H1 (cell line): Measurements from ENCODE around the gene SSTR5. TPM values are rescaled to one million over a fixed set of nuclear protein-coding genes. Genes with fewer than 3 reads are reported as not detected.

Source experiments
- CTCF ChIA-PET: fragments of 300-600 bp; sonication (Branson Sonifier 250); formaldehyde crosslinking; loops from one replicate; lab custom pipeline; 2021; ENCODE audit not compliant: partially characterized antibody; lab: Charles Lee
- POLR2A ChIA-PET: fragments of 300-600 bp; sonication (Branson Sonifier 250); formaldehyde crosslinking; loops from one replicate; lab custom pipeline; 2021; ENCODE audit warnings: inconsistent platforms; ENCODE audit not compliant: partially characterized antibody; lab: Charles Lee
- DNase-seq, 2 experiments: peaks; one replicate each; pipeline versions ENCODE4 v3.0.0 to v3.0.0-alpha.2; 2010 to 2022; ENCODE audit warnings: low spot score in 2 of 2, low read depth in 1 of 2, mixed read lengths in 1 of 2
- FAIRE-seq: peaks from 2 replicates; lab custom pipeline; 2011; peaks lifted over from hg19 to GRCh38; lab: Jason Lieb, UNC
- H2AFZ ChIP-seq: 2 replicates; pipeline ENCODE4 v1.8.1; 2012; ENCODE audit warnings: low read length, inconsistent platforms
- H2AK5ac ChIP-seq: 2 replicates; pipeline ENCODE4 v1.6.1; 2013; ENCODE audit warnings: low read depth, low read length
- H2BK120ac ChIP-seq: replicated peaks from 2 replicates; pipeline ENCODE3; 2013; ENCODE audit warnings: low read depth, low read length, inconsistent platforms
- H2BK12ac ChIP-seq: 2 replicates; pipeline ENCODE4 v1.6.1; 2013; ENCODE audit warnings: low read depth, low read length
- H2BK15ac ChIP-seq: 2 replicates; pipeline ENCODE4 v1.6.1; 2013; ENCODE audit warnings: low read length
- H2BK20ac ChIP-seq: 2 replicates; pipeline ENCODE4 v1.6.1; 2013; ENCODE audit warnings: low read length
- H2BK5ac ChIP-seq: 2 replicates; pipeline ENCODE4 v1.6.1; 2013; ENCODE audit warnings: low read depth, low read length
- H3K14ac ChIP-seq: 2 replicates; pipeline ENCODE4 v1.6.1; 2013; ENCODE audit warnings: inconsistent platforms; ENCODE audit not compliant: insufficient read length
- H3K18ac ChIP-seq: 2 replicates; pipeline ENCODE4 v1.6.1; 2013; ENCODE audit warnings: low read length; ENCODE audit errors: extremely low read depth
- H3K23ac ChIP-seq: 2 replicates; pipeline ENCODE4 v1.6.1; 2013; ENCODE audit warnings: inconsistent platforms; ENCODE audit not compliant: insufficient read length
- H3K23me2 ChIP-seq: 2 replicates; pipeline ENCODE4 v1.6.1; 2013; ENCODE audit warnings: low read depth, low read length
- H3K27ac ChIP-seq: 2 replicates; pipeline ENCODE4 v1.6.1; 2011; ENCODE audit warnings: low read depth, low read length, inconsistent platforms
- H3K27me3 ChIP-seq, 4 experiments: replicated peaks in 1 of 4; 1 replicate in 1 of 4; 2 replicates in 3 of 4; pipeline versions ENCODE4 v1.6.1 to v1.8.1; 2011 to 2013; ENCODE audit warnings: low read length in 3 of 4, mild to moderate bottlenecking in 3 of 4, inconsistent platforms in 2 of 4, mixed read lengths in 2 of 4, moderate library complexity in 1 of 4; ENCODE audit not compliant: control insufficient read depth in 3 of 4, insufficient read depth in 3 of 4; ENCODE audit errors: extremely low read depth in 1 of 4
- H3K36me3 ChIP-seq, 4 experiments: 2 replicates each; pipeline versions ENCODE4 v1.6.1 to v1.8.1; 2011 to 2013; ENCODE audit warnings: mild to moderate bottlenecking in 4 of 4, low read length in 3 of 4, moderate library complexity in 2 of 4, control low read depth in 1 of 4, inconsistent platforms in 1 of 4; ENCODE audit not compliant: insufficient read depth in 4 of 4, control insufficient read depth in 2 of 4
- H3K4ac ChIP-seq: replicated peaks from 2 replicates; pipeline ENCODE3; 2013; ENCODE audit warnings: low read length, low read depth, mixed read lengths, inconsistent platforms; ENCODE audit not compliant: insufficient read length
- H3K4me1 ChIP-seq, 4 experiments: replicated peaks in 1 of 4; 1 replicate in 1 of 4; 2 replicates in 3 of 4; pipeline versions ENCODE4 v1.6.1 to v1.8.1; 2011 to 2013; ENCODE audit warnings: low read length in 3 of 4, inconsistent platforms in 2 of 4, mixed read lengths in 1 of 4; ENCODE audit not compliant: insufficient read depth in 4 of 4, control insufficient read depth in 3 of 4
- H3K4me2 ChIP-seq, 2 experiments: 2 replicates each; pipeline versions ENCODE4 v1.6.1 to v1.8.1; 2011 to 2013; ENCODE audit warnings: low read depth in 2 of 2, low read length in 2 of 2, control low read depth in 1 of 2, inconsistent platforms in 1 of 2, mild to moderate bottlenecking in 1 of 2; ENCODE audit not compliant: insufficient read depth in 1 of 2
- H3K4me3 ChIP-seq, 4 experiments: fragments of 200-600, 300-600 bp in 1 of 4; sonication (generic), shearing (Covaris generic), sonication (Bioruptor Twin) in 1 of 4; 2 replicates each; pipeline versions ENCODE4 v1.5.1 to v1.8.1; 2011 to 2016; ENCODE audit warnings: low read length in 4 of 4, low read depth in 3 of 4, control low read depth in 2 of 4, inconsistent platforms in 2 of 4, mild to moderate bottlenecking in 2 of 4, mixed read lengths in 1 of 4, moderate library complexity in 1 of 4; ENCODE audit not compliant: insufficient read depth in 2 of 4; ENCODE audit errors: extremely low read depth in 1 of 4
- H3K56ac ChIP-seq: replicated peaks from 2 replicates; pipeline ENCODE3; 2013; ENCODE audit warnings: low read depth, mild to moderate bottlenecking, mixed read lengths, low read length, inconsistent platforms; ENCODE audit not compliant: insufficient read length
- H3K79me1 ChIP-seq: 2 replicates; pipeline ENCODE4 v1.6.1; 2013; ENCODE audit warnings: low read depth, low read length, control low read depth
- H3K79me2 ChIP-seq, 2 experiments: 2 replicates each; pipeline versions ENCODE4 v1.6.1 to v1.8.1; 2012 to 2013; ENCODE audit warnings: low read length in 2 of 2, mild to moderate bottlenecking in 2 of 2, inconsistent platforms in 1 of 2; ENCODE audit not compliant: insufficient read depth in 2 of 2, control insufficient read depth in 1 of 2
- H3K9ac ChIP-seq, 4 experiments: replicated peaks in 1 of 4; 1 replicate in 1 of 4; 2 replicates in 3 of 4; pipeline versions ENCODE4 v1.6.1 to v1.8.1; 2011 to 2013; ENCODE audit warnings: low read depth in 3 of 4, low read length in 3 of 4, control low read depth in 2 of 4, mild to moderate bottlenecking in 2 of 4, moderate library complexity in 2 of 4, inconsistent platforms in 1 of 4; ENCODE audit errors: extremely low read depth in 1 of 4
- H3K9me3 ChIP-seq, 2 experiments: 2 replicates each; pipeline versions ENCODE4 v1.6.1 to v1.8.1; 2012 to 2013; ENCODE audit warnings: mild to moderate bottlenecking in 2 of 2, moderate library complexity in 2 of 2, control low read depth in 1 of 2, inconsistent platforms in 1 of 2, low read depth in 1 of 2, low read length in 1 of 2, mixed read lengths in 1 of 2; ENCODE audit not compliant: insufficient read depth in 2 of 2
- H4K20me1 ChIP-seq, 2 experiments: replicated peaks in 1 of 2; 2 replicates each; pipeline versions ENCODE3 to v1.8.1; 2011 to 2013; ENCODE audit warnings: inconsistent platforms in 2 of 2, low read length in 2 of 2, mild to moderate bottlenecking in 1 of 2; ENCODE audit not compliant: insufficient read depth in 2 of 2, control insufficient read depth in 1 of 2
- H4K5ac ChIP-seq: 2 replicates; pipeline ENCODE4 v1.6.1; 2013; ENCODE audit warnings: low read length, low read depth, mixed read lengths, inconsistent platforms; ENCODE audit not compliant: insufficient read length
- H4K8ac ChIP-seq: 2 replicates; pipeline ENCODE4 v1.8.0; 2013; ENCODE audit warnings: mild to moderate bottlenecking, moderate library complexity, low read length, inconsistent platforms; ENCODE audit not compliant: insufficient read depth; ENCODE audit errors: extremely low read depth
- H4K91ac ChIP-seq: replicated peaks from 2 replicates; pipeline ENCODE3; 2013; ENCODE audit warnings: low read length, mixed read lengths, inconsistent platforms; ENCODE audit not compliant: insufficient read length
- ATF3 ChIP-seq: IDR thresholded peaks from 2 replicates; pipeline ENCODE4 v1.6.1; 2011; ENCODE audit warnings: low read depth, mild to moderate bottlenecking, low read length; ENCODE audit not compliant: insufficient read depth
- CEBPB ChIP-seq: IDR thresholded peaks from 2 replicates; pipeline ENCODE4 v1.6.1; 2012; ENCODE audit warnings: low read depth, low read length
- GTF2F1 ChIP-seq: IDR thresholded peaks from 2 replicates; pipeline ENCODE4 v1.6.1; 2012; ENCODE audit warnings: low read depth, low read length, improper control_type of control experiment, borderline replicate concordance
- KDM4A ChIP-seq: IDR thresholded peaks from one replicate; pipeline ENCODE4 v1.7.1; 2012; ENCODE audit warnings: low read depth, mild to moderate bottlenecking, moderate library complexity, low read length, inconsistent platforms; ENCODE audit not compliant: severe bottlenecking
- NRF1 ChIP-seq: IDR thresholded peaks from 2 replicates; pipeline ENCODE4 v1.6.1; 2011; ENCODE audit warnings: mild to moderate bottlenecking, low read depth, low read length, improper control_type of control experiment
- RNF2 ChIP-seq: fragments of 200-900, 300-1000 bp; sonication (generic); IDR thresholded peaks from 2 replicates; pipeline ENCODE4 v1.7.1; 2016; ENCODE audit warnings: borderline replicate concordance, low read depth, mild to moderate bottlenecking, antibody characterized with exemption, low read length; ENCODE audit not compliant: poor library complexity, severe bottlenecking; ENCODE audit errors: missing control alignments
- WGBS, 2 experiments: shearing (Covaris generic) in 1 of 2; methylation state at CpG; one replicate each; pipeline versions ENCODE4 v1.1.6 to v1.1.7; 2013 to 2015; ENCODE audit warnings: low lambda C conversion rate in 2 of 2, mixed read lengths in 2 of 2, inconsistent platforms in 1 of 2, low coverage in 1 of 2, missing lambda C conversion rate in 1 of 2; ENCODE audit not compliant: insufficient replicate concordance in 2 of 2, insufficient coverage in 1 of 2, insufficient read length in 1 of 2; ENCODE audit errors: extremely low coverage in 1 of 2, missing lambda C conversion rate in 1 of 2; 5-methylcytosine and 5-hydroxymethylcytosine counted together
- polyA plus RNA-seq, 7 experiments: library from polyadenylated mRNA; depleted of rRNA in 3 of 7; stranded (reverse) in 5 of 7; unstranded in 2 of 7; fragments of >200 nt in 5 of 7; fragments of 200-250 nt in 2 of 7; gene quantifications; 1 replicate in 5 of 7; 2 replicates in 1 of 7; 4 replicates in 1 of 7; pipeline versions ENCODE4 v1.2.1 to v1.2.3, GENCODE V29; 2011 to 2013; ENCODE audit warnings: missing spikeins in 2 of 7, mixed read lengths in 2 of 7
- total RNA-seq: library from RNA; stranded (reverse); fragmentation: NEBNext Ultra II Directional; extraction: Animal tissue kit (Norgen Biotek cat#: 25700); gene quantifications from 2 replicates; pipeline ENCODE4 v1.2.1, GENCODE V29; 2021

Gene SSTR5
- total and polyA plus RNA-seq, 2 of the 8 experiments (the other 6 are each of a cell fraction or from before 2014, with no cell fraction given) = 0.56 to 0.60 TPM

DNA sequence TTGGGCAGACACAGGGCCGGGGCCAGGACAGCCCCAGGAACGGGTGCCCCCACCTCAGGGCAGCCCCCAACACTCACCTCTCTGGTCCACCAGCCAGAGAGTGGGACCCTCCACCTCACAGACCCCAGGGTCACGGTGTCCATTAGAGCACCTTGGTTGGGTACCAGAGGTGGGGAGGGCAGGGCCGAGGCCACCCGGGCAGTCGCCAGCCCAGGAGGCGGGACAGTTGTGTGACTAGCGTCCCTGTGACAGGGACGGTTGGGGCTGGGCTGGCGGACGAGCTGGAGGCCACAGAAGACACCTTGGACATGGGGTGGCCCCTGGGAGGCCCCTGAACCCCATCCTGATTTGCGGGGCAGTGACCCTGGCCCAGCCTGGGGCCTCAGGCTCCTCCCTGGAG is 35.2 kb downstream of the SSTR5 start:
- H4K91ac ChIP-seq = no peak overlapping the region
- FAIRE-seq (no peak), DNase-seq (no peak)
- no peaks in the 10 kb centered on the region for H3K79me1 ChIP-seq
- no peak overlapping the region for H3K56ac ChIP-seq
- H2BK15ac ChIP-seq = no peak overlapping the region
- no peak overlapping the region for H3K4ac ChIP-seq
- H3K23me2 ChIP-seq = peaks cover 4% of the 10 kb centered on the region; the same call in 1 of the 2 replicates
- H2BK20ac ChIP-seq = no peak overlapping the region
- no peak overlapping the region for H3K23ac ChIP-seq
- no peak overlapping the region for H2AFZ ChIP-seq
- H4K20me1 ChIP-seq = peaks cover 0 to 2% of the 10 kb centered on the region in 2 experiments
- H4K5ac ChIP-seq = no peak overlapping the region
- no peak overlapping the region for H3K4me2 ChIP-seq
- no peak overlapping the region for H3K4me3 ChIP-seq
- peaks cover 0 to 12% (median 5%) of the 10 kb centered on the region in 4 experiments; a peak in 5 of 7 replicates for H3K27me3 ChIP-seq
- no peak overlapping the region for H3K14ac ChIP-seq
- no peak overlapping the region for H3K27ac ChIP-seq
- ChIA-PET CTCF (interaction anchor here (1.0 to 2.6 kb wide), 7 partner anchors 52 to 104 kb away, joined by 3 to 12 read pairs (median 4); no protein-coding TSS in a partner anchor), POLR2A (no interaction called here)
- H3K18ac ChIP-seq = no peak overlapping the region
- H2BK120ac ChIP-seq = no peak overlapping the region
- 98% methylated on average over 10 of the region's 12 CpGs; no CpG with 5 or more reads in 1 of the 2 experiments for WGBS, 2 experiments
- no peaks in the 10 kb centered on the region for H3K79me2 ChIP-seq
- H4K8ac ChIP-seq = no peak overlapping the region
- no peak overlapping the region for H2BK5ac ChIP-seq
- no peaks in the 10 kb centered on the region for H3K36me3 ChIP-seq
- no peak overlapping the region for H2BK12ac ChIP-seq
- H2AK5ac ChIP-seq = no peak overlapping the region
- no peak overlapping the region for H3K9ac ChIP-seq
- H3K4me1 ChIP-seq = peaks cover 0 to 12% (median 3%) of the 10 kb centered on the region in 4 experiments; a peak in 4 of 7 replicates
- no peaks in the 10 kb centered on the region for H3K9me3 ChIP-seq
- TF ChIP-seq GTF2F1 (no peak), KDM4A (no peak), RNF2 (no peak), ATF3 (no peak), CEBPB (no peak), NRF1 (no peak)
